ENCODE measurements around the gene KCNH5.

- no peak for TF ChIP-seq POLR2A (IDR thresholded peaks at IDR 0.05)
- TF ChIP-seq, protein P1, sequence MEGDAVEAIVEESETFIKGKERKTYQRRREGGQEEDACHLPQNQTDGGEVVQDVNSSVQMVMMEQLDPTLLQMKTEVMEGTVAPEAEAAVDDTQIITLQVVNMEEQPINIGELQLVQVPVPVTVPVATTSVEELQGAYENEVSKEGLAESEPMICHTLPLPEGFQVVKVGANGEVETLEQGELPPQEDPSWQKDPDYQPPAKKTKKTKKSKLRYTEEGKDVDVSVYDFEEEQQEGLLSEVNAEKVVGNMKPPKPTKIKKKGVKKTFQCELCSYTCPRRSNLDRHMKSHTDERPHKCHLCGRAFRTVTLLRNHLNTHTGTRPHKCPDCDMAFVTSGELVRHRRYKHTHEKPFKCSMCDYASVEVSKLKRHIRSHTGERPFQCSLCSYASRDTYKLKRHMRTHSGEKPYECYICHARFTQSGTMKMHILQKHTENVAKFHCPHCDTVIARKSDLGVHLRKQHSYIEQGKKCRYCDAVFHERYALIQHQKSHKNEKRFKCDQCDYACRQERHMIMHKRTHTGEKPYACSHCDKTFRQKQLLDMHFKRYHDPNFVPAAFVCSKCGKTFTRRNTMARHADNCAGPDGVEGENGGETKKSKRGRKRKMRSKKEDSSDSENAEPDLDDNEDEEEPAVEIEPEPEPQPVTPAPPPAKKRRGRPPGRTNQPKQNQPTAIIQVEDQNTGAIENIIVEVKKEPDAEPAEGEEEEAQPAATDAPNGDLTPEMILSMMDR (IDR thresholded peaks at IDR 0.05 in 4 of 5, conservative IDR thresholded peaks at IDR 0.05 in 1 of 5) = no peak
Observed at GRCh38 chr14:62657376-62657775, 387.9 kb downstream of the KCNH5 start.

Data from gastrocnemius medialis (tissue), 4 donors.